ENCODE measurements around the gene MSANTD2.

Gene MSANTD2

GRCh38 chr11:124817036-124817435, 16.8 kb upstream of the MSANTD2 start:
- DNase-seq (ENCODE audit: low spot score), result no peak

GRCh38 chr11:124814739-124815138, 14.5 kb upstream of the MSANTD2 start:
- DNase-seq (ENCODE audit: low spot score), result no peak

GRCh38 chr11:124812876-124813275, 12.7 kb upstream of the MSANTD2 start:
- DNase-seq (ENCODE audit: low spot score), result no peak

GRCh38 chr11:124811399-124812125, 11.4 kb upstream of the MSANTD2 start:
- no peak for DNase-seq (ENCODE audit: low spot score)

- no peak for DNase-seq (ENCODE audit: low spot score)
Observed at GRCh38 chr11:124807660-124808270, 7.6 kb upstream of the MSANTD2 start.

- DNase-seq (ENCODE audit: low spot score), result no peak
Observed at GRCh38 chr11:124807201-124807600, 7.0 kb upstream of the MSANTD2 start.

- DNase-seq (ENCODE audit: low spot score), result no peak
Observed at GRCh38 chr11:124804884-124805283, 4.7 kb upstream of the MSANTD2 start.

GRCh38 chr11:124801636-124802312, 1.6 kb upstream of the MSANTD2 start:
- no peak for DNase-seq (ENCODE audit: low spot score)

GRCh38 chr11:124801014-124801413, 808 bp upstream of the MSANTD2 start:
- peak; percentile 30 for DNase-seq (ENCODE audit: low spot score)

- peak; percentile 56 for DNase-seq (ENCODE audit: low spot score)
Observed at GRCh38 chr11:124799348-124800225, 619 bp downstream of the MSANTD2 start.

GRCh38 chr11:124798991-124799347, 1.2 kb downstream of the MSANTD2 start:
- DNase-seq (ENCODE audit: low spot score), result peak; percentile 54

GRCh38 chr11:124796312-124796711, 3.9 kb downstream of the MSANTD2 start:
- no peak for DNase-seq (ENCODE audit: low spot score)

GRCh38 chr11:124793466-124794278, 6.5 kb downstream of the MSANTD2 start:
- DNase-seq (ENCODE audit: low spot score), result peak; percentile 58

- DNase-seq (ENCODE audit: low spot score), result no peak
Observed at GRCh38 chr11:124791626-124792341, 8.4 kb downstream of the MSANTD2 start.

- DNase-seq (ENCODE audit: low spot score), result no peak
Observed at GRCh38 chr11:124788521-124788920, 11.7 kb downstream of the MSANTD2 start.

GRCh38 chr11:124784051-124784450, 16.2 kb downstream of the MSANTD2 start:
- DNase-seq (ENCODE audit: low spot score), result no peak

GRCh38 chr11:124783002-124783401, 17.2 kb downstream of the MSANTD2 start:
- DNase-seq (ENCODE audit: low spot score), result no peak

- no peak for DNase-seq (ENCODE audit: low spot score)
Observed at GRCh38 chr11:124779568-124779967, 20.6 kb downstream of the MSANTD2 start.

- DNase-seq (ENCODE audit: low spot score), result no peak
Observed at GRCh38 chr11:124778281-124778680, 21.9 kb downstream of the MSANTD2 start.

- no peak for DNase-seq (ENCODE audit: low spot score)
Observed at GRCh38 chr11:124776865-124777645, 23.2 kb downstream of the MSANTD2 start.

Data from AG08396 (cell line).